IPS-20b (cell line): ENCODE results near the gene SLCO4A1.
"Not testable (repeated sequence)": the region's sequence is repeated elsewhere in the genome, so short reads cannot be mapped to it uniquely, and the experiment has no call there.

ENCODE experiments used
- H3K27ac ChIP-seq: one replicate; pipeline ENCODE4 v1.5.1; 2013; ENCODE audit warnings: low read length
- H3K27me3 ChIP-seq: 2 replicates; pipeline ENCODE4 v1.6.1; 2013; ENCODE audit warnings: mild to moderate bottlenecking, low read length, inconsistent platforms; ENCODE audit not compliant: insufficient read depth
- H3K36me3 ChIP-seq: 2 replicates; pipeline ENCODE4 v1.6.1; 2013; ENCODE audit warnings: low read depth, mild to moderate bottlenecking, inconsistent platforms, low read length, moderate library complexity; ENCODE audit not compliant: insufficient read depth
- H3K4me1 ChIP-seq: 2 replicates; pipeline ENCODE4 v1.6.1; 2013; ENCODE audit warnings: mild to moderate bottlenecking, control low read depth, inconsistent platforms, low read length, moderate library complexity; ENCODE audit not compliant: insufficient read depth
- H3K4me3 ChIP-seq: 2 replicates; pipeline ENCODE4 v1.5.1; 2013; ENCODE audit warnings: mild to moderate bottlenecking, low read length, inconsistent platforms
- H3K9ac ChIP-seq: 2 replicates; pipeline ENCODE4 v1.6.1; 2013; ENCODE audit warnings: low read depth, mild to moderate bottlenecking, inconsistent platforms, low read length, moderate library complexity
- H3K9me3 ChIP-seq: 2 replicates; pipeline ENCODE4 v1.6.1; 2013; ENCODE audit warnings: mild to moderate bottlenecking, low read depth, low read length, inconsistent platforms; ENCODE audit not compliant: insufficient read depth

The SLCO4A1 gene

DNA sequence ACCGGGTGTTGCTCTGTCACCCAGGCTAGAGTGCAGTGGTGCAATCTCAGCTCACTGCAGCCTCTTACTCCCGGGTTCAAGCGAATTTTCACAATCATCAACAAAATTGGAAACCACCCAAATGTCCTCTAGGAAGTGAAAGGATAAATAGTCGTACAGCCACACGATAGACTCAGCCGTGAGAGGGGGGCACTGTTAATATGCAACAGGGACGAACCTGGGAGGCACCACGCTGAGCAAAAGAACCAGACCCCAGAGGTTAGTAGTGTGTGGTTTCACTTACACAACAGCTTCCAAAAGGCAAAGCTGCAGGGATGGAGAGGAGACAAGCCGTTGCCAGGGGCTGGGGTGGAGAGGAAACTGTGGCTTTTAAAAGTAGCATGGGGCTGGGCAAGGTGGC, 36.2 kb downstream of the SLCO4A1 start:
- H3K27ac ChIP-seq: no peak overlapping the region
- H3K9ac ChIP-seq: no peak overlapping the region
- no peaks in the 10 kb centered on the region for H3K27me3 ChIP-seq

GRCh38 chr20:62679978-62680589, 37.8 kb downstream of the SLCO4A1 start:
- no peaks in the 10 kb centered on the region for H3K36me3 ChIP-seq
- H3K27ac ChIP-seq: no peak overlapping the region
- H3K4me1 ChIP-seq: no peaks in the 10 kb centered on the region
- no peaks in the 10 kb centered on the region for H3K27me3 ChIP-seq
- no peak overlapping the region for H3K4me3 ChIP-seq
- no peak overlapping the region for H3K9ac ChIP-seq
- H3K9me3 ChIP-seq: peaks cover 7% of the 10 kb centered on the region

More for the DNA sequence above, 36.2 kb downstream of the SLCO4A1 start:
- Histone ChIP-seq H3K36me3 (no peaks in the 10 kb centered on the region), H3K4me1 (no peaks in the 10 kb centered on the region), H3K9me3 (peaks cover 7% of the 10 kb centered on the region), H3K4me3 (no peak overlapping the region)

DNA sequence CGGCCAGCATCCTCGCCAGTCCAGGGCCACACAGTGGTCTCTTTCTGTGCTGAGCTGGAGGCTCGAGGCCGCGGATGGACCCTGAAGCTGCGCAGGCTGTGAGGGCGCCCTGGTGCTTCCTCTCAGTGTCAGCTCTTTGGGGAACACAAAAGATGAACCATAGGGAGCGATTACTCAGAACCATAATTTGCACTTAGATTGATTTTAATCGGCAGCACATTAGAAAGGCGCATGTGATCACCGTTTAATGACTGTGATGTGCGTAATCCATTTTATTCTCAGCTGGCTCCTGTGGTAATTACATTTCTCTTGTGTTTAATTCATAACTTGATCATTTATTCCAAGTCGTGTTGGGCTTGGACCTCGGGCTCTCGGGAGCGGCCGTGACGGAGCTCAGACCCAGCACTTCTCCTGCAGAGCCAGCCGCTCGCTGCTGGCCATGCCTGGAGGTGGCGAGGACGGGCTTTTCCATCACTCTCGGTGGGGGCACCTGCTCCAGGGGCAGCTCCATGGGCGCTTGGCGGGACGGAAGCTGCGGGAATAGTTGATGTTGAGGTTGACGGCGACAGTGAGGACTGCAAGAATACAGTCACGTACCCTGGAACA, 40.7 kb downstream of the SLCO4A1 start:
- Histone ChIP-seq H3K4me1 (peaks cover 8% of the 10 kb centered on the region; the same call in 1 of the 2 replicates), H3K27me3 (peaks cover 4% of the 10 kb centered on the region; the same call in 1 of the 2 replicates), H3K9me3 (peaks cover 7% of the 10 kb centered on the region), H3K4me3 (no peak overlapping the region), H3K36me3 (no peaks in the 10 kb centered on the region), H3K9ac (no peak overlapping the region), H3K27ac (no peak overlapping the region)

DNA sequence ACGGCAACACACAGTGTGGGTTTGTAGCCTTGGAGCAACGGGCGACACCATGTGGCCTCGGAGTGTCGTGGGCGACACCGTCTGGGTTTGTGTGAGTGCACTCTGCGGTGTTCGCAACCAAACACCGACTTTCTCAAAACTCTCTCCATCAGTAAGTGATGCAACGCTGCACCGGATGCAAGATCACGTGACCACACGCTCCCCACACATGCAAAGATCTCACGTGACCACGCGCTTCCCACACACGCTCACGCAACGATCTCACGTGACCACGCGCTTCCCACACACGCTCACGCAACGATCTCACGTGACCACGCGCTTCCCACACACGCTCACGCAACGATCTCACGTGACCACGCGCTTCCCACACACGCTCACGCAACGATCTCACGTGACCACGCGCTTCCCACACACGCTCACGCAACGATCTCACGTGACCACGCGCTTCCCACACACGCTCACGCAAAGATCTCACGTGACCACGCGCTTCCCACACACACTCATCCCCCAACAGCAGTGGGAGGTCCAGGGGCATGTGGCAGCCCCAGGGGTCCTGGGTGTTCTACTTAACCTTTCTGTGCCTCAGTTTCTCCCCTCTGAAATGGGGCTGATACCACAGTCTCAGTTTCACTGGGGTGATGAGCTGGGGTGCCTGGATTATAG, 41.5 kb downstream of the SLCO4A1 start:
- H3K9me3 ChIP-seq, H3K4me3 ChIP-seq, H3K4me1 ChIP-seq, H3K27ac ChIP-seq, H3K27me3 ChIP-seq, H3K36me3 ChIP-seq, H3K9ac ChIP-seq: not testable (repeated sequence)

DNA sequence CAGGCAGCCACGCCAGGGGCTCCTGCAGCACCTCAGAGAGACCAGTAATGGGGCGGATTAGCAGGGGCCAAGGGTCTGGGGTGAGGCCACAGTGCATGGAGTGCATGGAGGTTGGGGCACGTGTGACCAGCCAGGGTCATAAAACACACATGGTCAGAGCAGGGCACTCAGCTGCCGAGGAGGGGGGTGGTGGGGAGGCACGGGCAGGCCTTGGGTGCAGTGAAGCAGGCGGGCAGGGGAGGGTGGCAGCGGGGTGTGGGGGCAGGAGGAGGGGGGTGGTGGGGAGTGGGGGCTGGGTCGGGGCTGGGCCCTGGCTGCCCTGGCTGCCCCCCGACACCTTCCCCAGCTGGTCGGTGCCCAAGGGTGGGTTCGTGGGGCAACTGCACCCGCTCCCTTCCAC, 42.7 kb downstream of the SLCO4A1 start:
- no peak overlapping the region for H3K4me3 ChIP-seq
- H3K4me1 ChIP-seq: peaks cover 8% of the 10 kb centered on the region; the same call in 1 of the 2 replicates
- H3K27me3 ChIP-seq: peaks cover 4% of the 10 kb centered on the region; the same call in 1 of the 2 replicates
- H3K9me3 ChIP-seq: peaks cover 4% of the 10 kb centered on the region
- H3K9ac ChIP-seq: no peak overlapping the region
- H3K36me3 ChIP-seq: no peaks in the 10 kb centered on the region
- no peak overlapping the region for H3K27ac ChIP-seq

DNA sequence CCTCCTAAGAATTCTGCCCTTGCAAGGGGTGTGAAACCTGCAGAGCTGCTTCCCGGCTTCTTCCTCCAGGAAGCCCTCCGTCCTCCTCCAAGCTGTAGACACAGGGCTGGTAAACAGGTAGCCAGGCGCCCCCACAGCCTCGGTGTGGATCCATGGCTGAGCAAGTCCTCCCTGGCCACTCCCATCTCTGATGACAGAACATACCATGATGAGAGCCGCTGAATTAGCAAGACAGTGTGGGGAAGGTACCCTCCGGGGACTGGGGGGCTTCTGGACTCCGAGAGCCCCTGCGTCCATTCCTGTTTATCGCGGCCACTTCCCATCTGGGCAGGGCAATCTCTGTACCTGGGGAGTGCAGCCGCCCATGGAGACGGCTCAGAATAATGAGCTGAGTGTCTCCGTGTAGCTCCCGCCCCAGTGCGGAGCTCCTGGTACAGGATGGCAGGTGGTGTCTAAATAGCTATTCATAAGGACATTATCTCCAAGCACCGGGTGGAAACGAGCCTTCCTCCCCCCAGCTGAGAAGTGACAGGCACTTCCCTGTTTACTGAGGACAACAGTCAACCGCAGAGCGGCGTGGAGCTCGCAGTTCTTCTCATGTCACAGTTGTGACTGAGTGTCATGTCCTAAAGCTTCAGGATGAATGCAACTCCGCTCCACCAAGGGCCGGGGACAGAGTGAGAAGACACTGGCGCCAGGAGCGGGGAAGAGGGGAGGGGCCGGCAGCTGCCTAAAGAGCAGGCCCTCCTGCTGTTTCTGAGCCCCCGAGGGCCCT, 43.7 kb downstream of the SLCO4A1 start:
- peak overlapping the region; percentile 34; the same call in 1 of the 2 replicates for H3K4me3 ChIP-seq
- peaks cover 4% of the 10 kb centered on the region; the same call in 1 of the 2 replicates for H3K27me3 ChIP-seq
- H3K36me3 ChIP-seq: no peaks in the 10 kb centered on the region
- no peak overlapping the region for H3K9ac ChIP-seq
- no peaks in the 10 kb centered on the region for H3K9me3 ChIP-seq
- peaks cover 8% of the 10 kb centered on the region; the same call in 1 of the 2 replicates for H3K4me1 ChIP-seq
- H3K27ac ChIP-seq: no peak overlapping the region

DNA sequence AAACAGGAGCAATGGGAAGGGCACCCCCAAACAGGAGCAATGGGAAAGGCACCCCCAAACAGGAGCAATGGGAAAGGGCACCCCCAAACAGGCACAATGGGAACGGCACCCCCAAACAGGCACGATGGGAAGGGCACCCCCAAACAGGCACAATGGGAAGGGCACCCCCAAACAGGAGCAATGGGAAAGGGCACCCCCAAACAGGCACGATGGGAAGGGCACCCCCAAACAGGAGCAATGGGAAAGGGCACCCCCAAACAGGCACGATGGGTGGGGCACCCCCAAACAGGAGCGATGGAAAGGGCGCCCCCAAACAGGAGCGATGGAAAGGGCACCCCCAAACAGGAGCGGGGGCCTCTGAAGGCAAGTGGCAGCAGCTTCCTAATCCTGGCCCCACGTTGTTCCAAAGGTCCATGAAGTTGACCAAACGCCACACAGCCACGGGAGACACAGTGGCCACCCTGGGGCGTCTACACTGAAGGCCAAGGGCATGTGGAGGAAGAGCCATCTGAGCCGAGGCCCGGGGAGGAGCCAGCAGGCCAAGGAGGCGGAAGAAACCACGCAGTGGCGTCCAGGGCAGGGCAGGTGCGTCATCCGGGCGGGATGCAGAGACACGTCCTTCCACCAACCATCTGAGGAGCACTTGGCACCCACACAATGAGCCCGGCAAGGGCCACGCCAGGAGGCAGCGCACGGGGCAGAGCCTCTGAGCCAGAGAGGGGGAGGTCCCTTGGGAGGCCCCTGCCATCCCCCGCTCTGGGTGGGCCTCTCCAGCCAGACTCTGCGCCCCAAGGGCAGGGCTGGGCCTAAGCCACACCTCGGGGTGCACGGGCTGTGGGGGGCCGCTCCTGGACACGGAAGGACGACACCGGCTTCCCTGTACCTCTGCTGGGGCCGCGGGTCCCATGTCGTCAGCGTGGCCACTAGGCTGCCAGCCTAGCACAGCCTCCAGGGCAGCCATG, 44.8 kb downstream of the SLCO4A1 start:
- Histone ChIP-seq H3K4me3 (no peak overlapping the region), H3K27me3 (peaks cover 4% of the 10 kb centered on the region; the same call in 1 of the 2 replicates), H3K9ac (no peak overlapping the region)

DNA sequence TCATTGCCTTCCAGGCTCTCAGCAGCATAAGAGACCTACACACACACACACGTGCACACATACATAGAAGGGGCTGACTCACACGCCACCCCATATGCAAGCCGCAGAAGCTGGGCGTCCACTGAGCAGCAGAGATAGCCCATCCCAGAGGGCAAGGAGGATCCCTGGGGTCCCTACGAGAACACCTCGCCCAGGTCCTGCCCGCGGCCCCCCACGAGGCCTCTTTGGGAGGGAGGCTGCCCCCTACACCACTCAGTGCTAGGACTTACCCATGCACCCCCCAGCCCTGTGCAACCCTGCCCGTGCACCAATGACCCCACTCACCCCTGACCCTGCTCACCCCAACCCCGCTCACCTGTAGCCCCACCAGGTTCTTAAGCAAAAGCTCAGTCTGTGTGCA, 45.8 kb downstream of the SLCO4A1 start:
- H3K27ac ChIP-seq: no peak overlapping the region
- peaks cover 8% of the 10 kb centered on the region; the same call in 1 of the 2 replicates for H3K4me1 ChIP-seq
- H3K9me3 ChIP-seq: no peaks in the 10 kb centered on the region
- H3K9ac ChIP-seq: no peak overlapping the region
- H3K27me3 ChIP-seq: peaks cover 4% of the 10 kb centered on the region; the same call in 1 of the 2 replicates
- no peaks in the 10 kb centered on the region for H3K36me3 ChIP-seq
- H3K4me3 ChIP-seq: no peak overlapping the region

More for the DNA sequence above, 44.8 kb downstream of the SLCO4A1 start:
- H3K9me3 ChIP-seq: no peaks in the 10 kb centered on the region
- H3K27ac ChIP-seq: no peak overlapping the region
- peaks cover 8% of the 10 kb centered on the region; the same call in 1 of the 2 replicates for H3K4me1 ChIP-seq
- H3K36me3 ChIP-seq: no peaks in the 10 kb centered on the region

GRCh38 chr20:62688855-62689460, 46.7 kb downstream of the SLCO4A1 start:
- Histone ChIP-seq H3K9ac (no peak overlapping the region), H3K27ac (no peak overlapping the region), H3K36me3 (no peaks in the 10 kb centered on the region)

DNA sequence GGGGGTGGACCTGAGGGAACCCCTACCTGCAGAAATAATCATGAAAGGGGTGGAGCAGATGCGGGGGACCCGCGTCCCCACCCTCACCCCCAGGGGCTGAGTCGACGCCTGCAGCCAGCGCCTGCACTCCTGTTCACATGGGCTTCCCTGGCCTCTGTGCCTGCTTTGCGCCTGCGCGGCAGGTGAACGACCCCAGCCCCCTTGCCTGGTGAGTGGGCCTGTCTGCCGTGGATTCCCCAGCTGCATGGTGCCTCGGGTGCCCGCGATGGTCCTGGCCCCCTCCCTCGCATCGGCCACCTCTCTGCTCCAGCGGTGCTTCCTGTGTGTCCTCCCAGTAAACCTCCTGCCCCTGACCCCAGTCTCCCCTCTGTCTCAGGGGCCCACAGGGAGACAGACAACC, 47.6 kb downstream of the SLCO4A1 start:
- no peak overlapping the region for H3K4me3 ChIP-seq
- no peaks in the 10 kb centered on the region for H3K36me3 ChIP-seq
- no peaks in the 10 kb centered on the region for H3K9me3 ChIP-seq
- H3K27me3 ChIP-seq: peaks cover 4% of the 10 kb centered on the region; the same call in 1 of the 2 replicates
- no peak overlapping the region for H3K27ac ChIP-seq
- no peak overlapping the region for H3K9ac ChIP-seq
- peaks cover 8% of the 10 kb centered on the region; the same call in 1 of the 2 replicates for H3K4me1 ChIP-seq

More at GRCh38 chr20:62688855-62689460, 46.7 kb downstream of the SLCO4A1 start:
- no peak overlapping the region for H3K4me3 ChIP-seq
- peaks cover 8% of the 10 kb centered on the region; the same call in 1 of the 2 replicates for H3K4me1 ChIP-seq
- H3K27me3 ChIP-seq: peaks cover 4% of the 10 kb centered on the region; the same call in 1 of the 2 replicates
- no peaks in the 10 kb centered on the region for H3K9me3 ChIP-seq
